Colon (tissue), 2 donors: ENCODE results near the gene GRB10.

Experiments used
- FAIRE-seq: peaks from 2 replicates; lab custom pipeline; 2012; peaks lifted over from hg19 to GRCh38; lab: Jason Lieb, UNC
- donor health status: control.
- donor health status: control.

GRB10 gene

GRCh38 chr7:50544992-50545391 is 237.7 kb downstream of the GRB10 start:
- FAIRE-seq: no peak

- FAIRE-seq: no peak
Observed at GRCh38 chr7:50543776-50544442, 238.8 kb downstream of the GRB10 start.

- FAIRE-seq: no peak
Observed at GRCh38 chr7:50542132-50542531, 240.6 kb downstream of the GRB10 start.

GRCh38 chr7:50540785-50541579 is 241.7 kb downstream of the GRB10 start:
- FAIRE-seq: no peak
